GM19351 (cell line): Measurements from ENCODE around the gene NFE2L3.
"Not testable (repeated sequence)": the region's sequence is repeated elsewhere in the genome, so short reads cannot be mapped to it uniquely, and the experiment has no call there.

Experiments
- ATAC-seq: cut with Tn5 transposase; IDR thresholded peaks from one replicate; pipeline ENCODE4 v1.9.1; 2021; ENCODE audit warnings: mild to moderate bottlenecking, moderate library complexity; ENCODE audit not compliant: unreplicated experiment

NFE2L3 gene

GRCh38 chr7:26151953-26152781 lies at the start of gene NFE2L3:
TSS of gene NFE2L3 (plus strand) at chr7:26152198. CDS start at chr7:26152499, 301 bp downstream.
- ATAC-seq, result peak; percentile 65

- ATAC-seq, result no peak
These were observed 48.4 kb upstream of the NFE2L3 start for GRCh38 chr7:26103596-26103995.

GRCh38 chr7:26105236-26105635 lies 46.8 kb upstream of the NFE2L3 start:
- no peak for ATAC-seq

- ATAC-seq, result no peak
These were observed 46.1 kb upstream of the NFE2L3 start for GRCh38 chr7:26105931-26106330.

- ATAC-seq, result no peak
These were observed 39.7 kb upstream of the NFE2L3 start for GRCh38 chr7:26112203-26112740.

GRCh38 chr7:26115650-26116049 lies 36.3 kb upstream of the NFE2L3 start:
- ATAC-seq, result no peak

- no peak for ATAC-seq
These were observed 34.7 kb upstream of the NFE2L3 start for GRCh38 chr7:26117142-26117807.

GRCh38 chr7:26117970-26118369 lies 34.0 kb upstream of the NFE2L3 start:
- no peak for ATAC-seq

GRCh38 chr7:26122745-26123144 lies 29.3 kb upstream of the NFE2L3 start:
- ATAC-seq, result no peak

GRCh38 chr7:26124775-26125174 lies 27.2 kb upstream of the NFE2L3 start:
- not testable (repeated sequence) for ATAC-seq

- ATAC-seq, result no peak
These were observed 24.6 kb upstream of the NFE2L3 start for GRCh38 chr7:26127411-26127810.

GRCh38 chr7:26131056-26131589 lies 20.9 kb upstream of the NFE2L3 start:
- ATAC-seq, result no peak

GRCh38 chr7:26135076-26135475 lies 16.9 kb upstream of the NFE2L3 start:
- ATAC-seq, result no peak

GRCh38 chr7:26135551-26135950 lies 16.4 kb upstream of the NFE2L3 start:
- no peak for ATAC-seq

- ATAC-seq, result no peak
These were observed 15.2 kb upstream of the NFE2L3 start for GRCh38 chr7:26136831-26137230.

GRCh38 chr7:26140380-26140779 lies 11.6 kb upstream of the NFE2L3 start:
- ATAC-seq, result no peak

- ATAC-seq, result no peak
These were observed 10.9 kb upstream of the NFE2L3 start for GRCh38 chr7:26141077-26141476.

- ATAC-seq, result no peak
These were observed 8.5 kb upstream of the NFE2L3 start for GRCh38 chr7:26143298-26144048.

GRCh38 chr7:26144184-26145080 lies 7.6 kb upstream of the NFE2L3 start:
- ATAC-seq, result no peak

- ATAC-seq, result no peak
These were observed 6.8 kb upstream of the NFE2L3 start for GRCh38 chr7:26145238-26145637.
